T-helper 1 cell treated with Interleukin-12 subunit alpha and Interleukin-12 subunit beta and Interleukin-4 antibody, amounts not matched to agents 30 ng/mL and 1 ng/mL, for 36 hours (primary cell): ENCODE results near the gene TTC1. TPM values are rescaled to one million over a fixed set of nuclear protein-coding genes. Genes with fewer than 3 reads are reported as not detected.

Source experiments
- intact Hi-C: fragments of 100-400 bp; cut with micrococcal nuclease; formaldehyde crosslinking; loops from one replicate; pipeline ENCODE4 v1.15.1; 2024
- total RNA-seq: library from RNA; stranded (reverse); gene quantifications from 2 replicates; pipeline ENCODE4 v1.2.3, GENCODE V29; 2022

The TTC1 gene
- total RNA-seq, 1 donor from 2014 or later = 59.0 TPM

GRCh38 chr5:160082614-160083500 lies 73.9 kb downstream of the TTC1 start:
- intact Hi-C loops = no loop called here

GRCh38 chr5:160083501-160083900 lies 74.6 kb downstream of the TTC1 start:
- intact Hi-C loops = no loop called here

DNA sequence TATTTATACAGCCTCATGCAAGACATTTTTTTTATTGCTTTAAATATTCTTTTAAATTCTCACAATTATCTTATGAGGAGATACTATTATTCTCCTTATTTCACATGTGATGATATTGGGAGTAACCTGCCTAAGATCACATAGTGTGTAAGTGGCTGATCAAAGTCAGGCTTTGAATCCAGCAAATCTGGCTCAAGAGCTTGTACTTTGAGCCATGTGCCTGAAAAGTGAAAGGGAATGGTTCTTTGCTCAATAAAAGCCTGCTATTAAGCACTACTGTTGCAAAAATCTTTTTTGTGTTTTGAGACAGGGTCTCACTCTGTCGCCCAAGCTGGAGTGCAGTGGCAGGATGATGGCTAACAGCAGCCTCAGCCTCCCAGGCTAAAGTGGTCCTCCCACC lies 75.2 kb downstream of the TTC1 start:
- intact Hi-C loops = no loop called here

- intact Hi-C loops = no loop called here
These were observed 78.3 kb downstream of the TTC1 start for GRCh38 chr5:160087199-160087598.

DNA sequence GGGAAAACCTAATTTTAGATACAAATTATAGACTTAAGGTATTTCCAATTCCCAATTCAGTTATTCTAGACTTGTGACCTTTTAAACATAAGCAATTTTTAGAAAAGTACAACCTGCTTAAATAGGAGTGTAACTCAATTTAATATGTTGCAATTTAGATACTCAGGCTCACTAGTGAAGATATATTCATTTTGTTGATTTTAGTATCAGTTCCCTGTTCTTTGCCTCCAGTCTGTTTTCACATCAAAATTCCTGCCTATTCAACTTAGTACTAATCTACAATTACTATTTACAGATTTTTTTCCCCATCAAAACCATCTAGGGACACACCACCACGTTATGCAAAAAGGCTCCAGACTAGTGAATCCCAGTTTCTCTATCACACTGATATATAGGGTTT lies 79.9 kb downstream of the TTC1 start:
- intact Hi-C loops = no loop called here

DNA sequence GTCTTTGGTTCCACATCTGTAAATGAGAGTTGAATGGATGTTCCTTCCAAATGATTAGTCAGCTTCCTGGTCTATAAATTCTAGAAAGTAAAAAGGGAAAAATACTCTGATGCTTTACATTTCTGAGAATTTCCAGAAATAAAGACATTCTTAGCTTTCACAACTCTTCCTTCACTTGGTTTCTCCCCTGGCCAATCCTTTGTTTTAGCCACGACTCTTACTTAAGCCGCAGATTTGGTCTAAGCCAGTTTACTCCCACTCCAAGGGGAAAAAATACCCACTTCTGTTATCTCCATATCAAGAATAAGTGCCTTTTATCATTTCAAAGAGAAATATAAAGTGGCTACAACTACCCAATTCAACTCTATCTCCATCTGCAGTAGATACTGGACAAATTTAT lies 80.6 kb downstream of the TTC1 start:
- intact Hi-C loops = no loop called here

GRCh38 chr5:160090059-160090458 lies 81.1 kb downstream of the TTC1 start:
- intact Hi-C loops = no loop called here

DNA sequence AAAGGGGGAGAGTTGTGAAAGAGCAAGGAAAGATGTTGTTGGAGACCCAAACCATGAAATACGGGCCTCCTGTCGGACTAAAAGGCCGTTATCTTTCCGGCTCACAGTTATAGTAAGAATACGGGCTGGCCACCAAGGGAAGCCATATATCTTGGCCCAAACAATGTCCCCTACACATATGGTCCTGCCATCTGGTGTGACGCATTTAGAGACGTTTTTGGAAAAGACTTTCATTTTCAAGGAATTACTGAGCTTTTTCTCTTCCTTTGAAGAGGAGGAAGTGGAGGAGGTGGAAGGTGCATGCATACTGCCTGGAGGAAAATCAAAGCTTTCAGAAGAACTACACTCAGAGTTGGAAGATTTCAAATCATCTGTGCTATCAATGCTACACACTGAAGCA lies 83.6 kb downstream of the TTC1 start:
- intact Hi-C loops = no loop called here

- intact Hi-C loops = no loop called here
These were observed 84.2 kb downstream of the TTC1 start for GRCh38 chr5:160092960-160093707.

DNA sequence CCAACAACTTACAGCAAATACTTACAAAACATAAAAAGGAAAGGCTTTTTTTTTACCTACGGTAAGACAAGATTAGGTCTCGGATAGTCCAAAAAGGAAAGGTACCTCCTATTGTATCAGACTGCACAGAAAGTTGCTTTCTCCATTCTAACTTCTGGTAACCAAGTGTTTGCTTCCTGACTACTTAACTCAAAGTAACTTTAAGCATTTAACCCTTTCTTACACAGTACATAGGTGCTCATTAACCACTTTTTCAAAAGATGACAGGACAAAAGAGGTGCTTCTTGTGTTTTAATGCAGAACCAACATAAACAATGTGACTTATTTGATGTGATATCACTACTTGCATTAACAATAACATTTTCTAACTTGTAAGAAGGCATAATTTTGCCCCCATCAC lies 87.2 kb downstream of the TTC1 start:
- intact Hi-C loops = loop anchor here (2.0 kb wide), 1 partner anchor 23 kb away; the partner anchor contains the start of gene PWWP2A

- intact Hi-C loops = loop anchor here (2.0 kb wide), 1 partner anchor 21 kb away; the partner anchor contains the start of gene PWWP2A
These were observed 89.1 kb downstream of the TTC1 start for GRCh38 chr5:160097991-160098390.

DNA sequence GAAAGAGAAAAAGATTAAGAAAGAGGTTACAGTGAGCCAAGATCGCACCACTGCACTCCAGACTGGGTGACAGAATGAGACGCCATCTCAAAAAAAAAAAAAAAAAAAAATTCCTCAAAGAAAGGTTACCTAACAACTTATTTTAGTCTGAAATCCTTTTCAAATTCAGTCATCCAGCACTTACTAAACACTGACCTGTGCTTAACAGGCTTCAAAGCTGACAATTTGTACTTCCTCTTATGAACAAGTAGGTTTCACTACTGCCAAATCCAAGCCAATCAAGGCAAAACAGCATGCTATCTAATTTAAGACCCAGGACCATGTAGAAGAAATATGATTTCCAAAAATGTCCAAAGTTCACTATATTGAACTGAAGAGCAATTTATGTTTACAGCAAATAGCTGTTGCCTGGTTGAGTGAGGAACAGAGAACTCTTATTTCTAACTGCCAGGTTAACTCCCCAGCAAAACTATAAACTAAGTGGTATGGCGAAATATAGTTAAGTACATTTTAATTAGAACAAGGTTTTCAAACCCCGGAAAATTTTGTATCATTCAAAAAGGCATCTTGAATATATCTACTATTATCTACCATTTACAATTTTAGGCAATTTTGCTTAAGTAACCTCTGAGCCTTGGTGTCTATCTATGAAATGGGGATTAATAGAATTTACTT lies 96.9 kb downstream of the TTC1 start:
- intact Hi-C loops = no loop called here

DNA sequence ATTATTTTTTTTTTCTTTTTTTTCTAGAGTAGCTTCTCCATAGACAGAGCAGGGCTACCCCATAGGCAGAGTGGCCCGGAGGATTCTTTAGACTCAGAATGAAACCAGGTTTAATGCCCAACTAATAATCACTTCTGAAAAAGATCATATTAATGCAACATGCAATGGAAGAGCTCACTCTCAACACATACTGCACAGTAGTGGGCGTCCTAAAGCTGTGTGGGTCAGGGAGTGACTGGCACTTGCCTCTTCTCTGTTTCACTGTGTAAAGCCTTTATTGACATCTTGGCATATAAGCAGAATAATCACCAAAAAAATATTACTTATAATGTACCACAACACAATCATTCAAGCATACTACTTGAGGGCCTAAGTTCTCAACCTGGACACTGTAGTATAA lies 99.2 kb downstream of the TTC1 start:
- intact Hi-C loops = no loop called here

Other genes starting within 250 kb of the TTC1 start
- not detected in 2 replicates for gene ADRA1B, start 92.7 kb upstream of the TTC1 start, total RNA-seq
- 30.5 and 36.0 TPM in 2 replicates for gene PWWP2A, start 110.3 kb downstream of the TTC1 start, total RNA-seq
- not detected in 2 replicates for gene FABP6, start 220.4 kb downstream of the TTC1 start, total RNA-seq